NCI-H1105 treated with DMSO at 0.1 percent for 48 hours (cell line): ENCODE results near the gene PREX1.
"Not testable (repeated sequence)": the region's sequence is repeated elsewhere in the genome, so short reads cannot be mapped to it uniquely, and the experiment has no call there.

Source experiments
- DNase-seq: peaks from one replicate; lab custom pipeline; 2025; lab: John Stamatoyannopoulos, UW

PREX1 gene, protein sequence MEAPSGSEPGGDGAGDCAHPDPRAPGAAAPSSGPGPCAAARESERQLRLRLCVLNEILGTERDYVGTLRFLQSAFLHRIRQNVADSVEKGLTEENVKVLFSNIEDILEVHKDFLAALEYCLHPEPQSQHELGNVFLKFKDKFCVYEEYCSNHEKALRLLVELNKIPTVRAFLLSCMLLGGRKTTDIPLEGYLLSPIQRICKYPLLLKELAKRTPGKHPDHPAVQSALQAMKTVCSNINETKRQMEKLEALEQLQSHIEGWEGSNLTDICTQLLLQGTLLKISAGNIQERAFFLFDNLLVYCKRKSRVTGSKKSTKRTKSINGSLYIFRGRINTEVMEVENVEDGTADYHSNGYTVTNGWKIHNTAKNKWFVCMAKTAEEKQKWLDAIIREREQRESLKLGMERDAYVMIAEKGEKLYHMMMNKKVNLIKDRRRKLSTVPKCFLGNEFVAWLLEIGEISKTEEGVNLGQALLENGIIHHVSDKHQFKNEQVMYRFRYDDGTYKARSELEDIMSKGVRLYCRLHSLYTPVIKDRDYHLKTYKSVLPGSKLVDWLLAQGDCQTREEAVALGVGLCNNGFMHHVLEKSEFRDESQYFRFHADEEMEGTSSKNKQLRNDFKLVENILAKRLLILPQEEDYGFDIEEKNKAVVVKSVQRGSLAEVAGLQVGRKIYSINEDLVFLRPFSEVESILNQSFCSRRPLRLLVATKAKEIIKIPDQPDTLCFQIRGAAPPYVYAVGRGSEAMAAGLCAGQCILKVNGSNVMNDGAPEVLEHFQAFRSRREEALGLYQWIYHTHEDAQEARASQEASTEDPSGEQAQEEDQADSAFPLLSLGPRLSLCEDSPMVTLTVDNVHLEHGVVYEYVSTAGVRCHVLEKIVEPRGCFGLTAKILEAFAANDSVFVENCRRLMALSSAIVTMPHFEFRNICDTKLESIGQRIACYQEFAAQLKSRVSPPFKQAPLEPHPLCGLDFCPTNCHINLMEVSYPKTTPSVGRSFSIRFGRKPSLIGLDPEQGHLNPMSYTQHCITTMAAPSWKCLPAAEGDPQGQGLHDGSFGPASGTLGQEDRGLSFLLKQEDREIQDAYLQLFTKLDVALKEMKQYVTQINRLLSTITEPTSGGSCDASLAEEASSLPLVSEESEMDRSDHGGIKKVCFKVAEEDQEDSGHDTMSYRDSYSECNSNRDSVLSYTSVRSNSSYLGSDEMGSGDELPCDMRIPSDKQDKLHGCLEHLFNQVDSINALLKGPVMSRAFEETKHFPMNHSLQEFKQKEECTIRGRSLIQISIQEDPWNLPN (N-terminal part only)

DNA sequence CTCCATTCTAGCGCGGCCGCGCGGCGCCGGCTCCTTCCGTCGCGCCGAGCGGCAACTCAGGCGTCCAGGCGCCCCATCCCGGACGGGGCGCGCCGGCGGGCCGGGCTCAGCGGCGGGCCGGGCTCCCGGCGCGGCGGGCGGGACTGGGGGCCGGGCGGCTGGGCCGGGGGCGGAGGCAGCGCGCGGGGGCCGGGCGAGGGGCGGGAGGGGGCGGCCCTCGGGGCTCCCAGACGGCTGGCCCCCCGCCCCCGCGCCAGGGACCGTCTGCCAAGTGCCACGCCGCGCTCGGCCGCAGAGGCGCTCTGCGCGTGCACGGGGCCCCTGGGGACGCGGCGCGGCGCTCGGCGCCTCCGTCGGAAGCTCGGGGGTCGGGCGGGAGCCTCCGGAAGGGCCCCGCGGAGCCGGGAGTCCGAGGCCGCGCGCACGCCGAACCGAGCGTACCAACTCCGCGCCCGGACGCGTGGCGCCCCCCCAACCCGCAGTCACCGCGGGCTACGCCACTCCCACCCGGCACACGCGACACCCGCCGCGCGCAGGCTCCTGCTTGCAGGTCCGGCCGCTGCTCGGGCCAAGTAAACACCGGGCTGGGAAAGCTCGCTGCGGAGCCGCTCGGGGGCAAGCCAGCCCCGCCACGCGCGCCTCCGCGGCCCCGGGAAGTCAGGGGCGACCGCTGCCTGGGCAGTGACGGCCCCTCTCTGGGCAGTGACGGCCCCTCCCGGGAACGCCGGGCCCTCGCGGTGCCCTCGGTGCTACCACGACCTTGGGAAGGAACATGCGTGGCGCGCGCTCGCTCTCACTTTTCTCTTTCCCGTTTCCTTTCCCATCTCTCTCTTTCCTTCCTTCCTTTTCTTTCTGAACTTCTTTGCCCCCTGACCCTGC is at the start of gene PREX1:
TSS of gene PREX1 (minus strand) at position 145 of the 879 bp plus-strand sequence. CDS start at position 6, 139 bp downstream.
- DNase-seq = peak; percentile 47

GRCh38 chr20:48877304-48877703 is 49.5 kb upstream of the PREX1 start:
- DNase-seq = no peak

DNA sequence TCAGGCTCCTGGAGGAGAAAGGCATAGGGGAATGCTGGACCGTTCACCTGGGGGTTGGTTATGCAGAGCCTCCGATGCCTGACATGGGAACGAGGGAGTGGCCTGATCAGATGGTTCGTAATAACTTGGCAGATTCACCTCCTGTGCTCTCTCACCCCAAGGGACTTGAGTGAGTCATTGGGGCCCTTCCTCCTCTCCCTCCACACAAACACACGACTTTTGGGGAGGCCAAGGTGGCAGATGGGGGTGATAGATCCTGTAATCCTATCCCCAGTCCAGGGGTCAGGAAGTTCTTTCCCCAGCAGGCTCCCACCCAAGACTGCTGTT is 48.1 kb upstream of the PREX1 start:
- no peak for DNase-seq

GRCh38 chr20:48875233-48875913 is 47.6 kb upstream of the PREX1 start:
- no peak for DNase-seq

DNA sequence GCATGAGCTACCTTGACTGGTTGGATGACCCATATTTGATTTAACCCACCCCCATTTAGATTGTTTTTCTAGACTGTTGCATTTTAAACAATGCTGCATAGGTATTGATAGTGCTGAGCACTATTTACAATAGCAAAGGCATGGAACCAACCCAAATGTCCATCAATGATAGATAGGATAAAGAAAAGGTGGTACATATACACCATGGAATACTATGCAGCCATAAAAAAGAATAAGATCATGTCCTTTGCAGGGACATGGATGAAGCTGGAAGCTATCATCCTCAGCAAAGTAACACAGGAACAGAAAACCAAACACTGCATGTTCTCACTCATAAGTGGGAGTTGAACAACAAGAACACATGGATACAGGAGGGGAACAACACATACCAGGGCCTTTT is 41.6 kb upstream of the PREX1 start:
- DNase-seq = not testable (repeated sequence)

DNA sequence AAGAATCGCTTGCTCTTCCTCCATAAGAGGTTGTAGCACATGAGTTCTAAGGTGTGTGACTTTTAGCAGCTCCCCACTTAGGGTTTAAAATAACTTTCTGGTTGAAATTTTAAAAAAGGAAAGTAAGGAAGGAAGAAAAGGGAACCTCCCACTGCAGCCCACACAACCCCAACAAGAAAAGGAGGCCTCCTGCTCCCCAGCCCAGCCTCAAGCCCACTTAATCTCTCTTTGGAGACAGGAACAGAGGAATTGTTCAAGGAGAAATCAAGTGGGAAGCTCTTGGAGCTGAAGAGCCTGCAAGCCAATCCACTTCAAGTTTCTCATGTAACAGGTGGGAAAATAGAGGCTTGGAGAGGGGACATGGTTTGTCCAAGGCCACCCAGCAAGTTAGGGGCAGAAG is 39.1 kb upstream of the PREX1 start:
- no peak for DNase-seq

DNA sequence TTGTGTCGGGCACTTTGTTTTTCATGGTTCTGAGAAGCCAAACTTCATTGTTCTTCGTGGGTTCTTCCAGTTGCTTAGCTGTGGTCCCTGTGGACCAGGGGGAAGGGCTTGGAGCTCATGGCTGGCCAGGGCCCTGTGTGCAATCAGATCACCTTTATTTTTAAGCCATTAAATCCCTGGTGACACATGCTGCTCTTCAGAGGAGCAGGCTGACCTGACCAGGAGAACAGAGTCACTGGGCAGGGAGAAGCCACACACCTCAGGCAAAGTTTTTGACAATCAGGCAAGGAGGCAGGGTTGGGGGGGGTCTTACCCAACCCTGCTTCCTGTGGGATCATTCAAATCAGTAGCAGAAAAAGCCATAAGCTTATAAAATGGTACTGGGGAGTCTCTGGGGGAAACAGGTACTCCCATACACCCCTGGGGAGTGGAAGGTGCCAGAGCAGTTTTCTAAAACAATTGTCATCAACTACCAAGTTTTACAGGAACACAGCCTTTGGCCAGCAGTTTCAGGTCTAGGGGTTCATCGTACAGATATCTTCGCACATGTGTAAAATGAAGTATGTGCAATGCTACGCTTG is 37.0 kb upstream of the PREX1 start:
- no peak for DNase-seq

DNA sequence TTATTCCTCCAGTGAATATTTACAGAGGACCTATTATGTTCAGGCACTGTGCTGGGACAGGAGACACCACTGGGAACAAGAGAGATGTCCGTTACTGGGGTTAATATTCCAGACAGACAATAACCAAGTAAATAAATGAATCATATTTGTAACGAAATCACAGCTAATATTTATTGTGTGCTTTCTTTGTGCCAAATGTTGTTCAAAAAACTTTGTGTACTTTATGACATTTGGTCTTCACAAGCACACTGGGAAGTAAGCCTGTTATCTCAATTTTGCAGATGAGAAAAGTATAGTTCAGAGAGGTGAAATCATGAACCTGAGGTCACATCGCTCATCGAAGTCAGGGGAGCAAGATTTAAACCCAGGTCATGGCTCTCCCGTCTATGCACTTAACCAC is 36.5 kb upstream of the PREX1 start:
- no peak for DNase-seq

GRCh38 chr20:48862279-48862678 is 34.5 kb upstream of the PREX1 start:
- DNase-seq = no peak

DNA sequence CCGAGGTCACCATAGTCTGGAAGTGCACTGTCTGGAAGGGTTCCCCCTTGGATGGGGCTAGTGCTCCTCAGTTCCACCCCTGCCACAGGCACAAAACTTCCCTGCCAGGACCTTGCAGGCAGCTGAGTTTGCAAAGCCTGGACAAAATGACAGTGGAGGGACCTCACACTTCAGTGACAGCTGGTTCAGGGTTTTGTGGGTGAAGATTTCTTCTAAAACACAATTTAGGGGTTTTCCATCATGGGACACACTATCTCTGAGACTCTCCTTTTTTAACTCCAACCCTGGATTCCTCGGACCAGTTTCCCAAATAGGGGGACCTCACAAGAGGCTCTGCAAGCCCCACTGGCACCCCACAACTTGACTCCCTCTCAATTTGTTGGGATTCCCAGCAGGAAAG is 33.6 kb upstream of the PREX1 start:
- DNase-seq = no peak

- DNase-seq = no peak
These were observed 30.4 kb upstream of the PREX1 start for GRCh38 chr20:48858075-48858790.

- no peak for DNase-seq
These were observed 28.3 kb upstream of the PREX1 start for GRCh38 chr20:48856130-48856529.

DNA sequence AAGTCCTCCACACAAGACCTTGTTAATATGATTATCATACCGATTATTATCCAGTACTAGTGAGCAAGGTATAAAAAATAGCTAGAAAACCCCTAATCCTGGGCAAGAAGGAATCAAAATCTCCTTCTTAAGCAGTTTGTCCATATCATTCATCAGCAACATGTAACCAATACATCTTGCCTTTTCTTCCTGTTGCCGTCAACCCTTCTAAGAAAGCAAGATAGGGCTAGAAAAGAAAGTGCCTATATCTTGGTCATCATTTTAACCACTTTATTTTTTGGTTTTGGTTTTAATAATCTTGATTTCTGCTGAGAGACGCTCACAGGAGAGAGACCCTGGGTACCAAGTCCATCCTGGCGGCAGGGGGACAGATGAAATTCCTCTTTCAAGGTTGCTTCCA is 27.2 kb upstream of the PREX1 start:
- no peak for DNase-seq

- no peak for DNase-seq
These were observed 24.8 kb upstream of the PREX1 start for GRCh38 chr20:48852609-48853008.

GRCh38 chr20:48851579-48851978 is 23.8 kb upstream of the PREX1 start:
- DNase-seq = no peak

DNA sequence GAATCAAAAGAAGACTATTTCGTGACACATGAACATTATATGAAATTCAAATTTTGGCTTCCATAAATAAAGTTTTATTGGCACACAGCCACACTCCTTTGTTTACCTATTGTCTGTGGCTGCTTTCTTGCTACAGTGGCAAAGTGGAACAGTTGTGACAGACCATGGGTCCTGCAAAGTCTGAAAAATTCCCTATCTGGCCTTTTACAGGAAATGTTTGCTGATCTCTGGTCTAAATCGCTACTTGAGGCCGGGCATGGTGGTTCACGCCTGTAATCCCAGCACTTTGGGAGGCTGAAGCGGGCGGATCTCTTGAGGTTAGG is 23.1 kb upstream of the PREX1 start:
- DNase-seq = no peak

DNA sequence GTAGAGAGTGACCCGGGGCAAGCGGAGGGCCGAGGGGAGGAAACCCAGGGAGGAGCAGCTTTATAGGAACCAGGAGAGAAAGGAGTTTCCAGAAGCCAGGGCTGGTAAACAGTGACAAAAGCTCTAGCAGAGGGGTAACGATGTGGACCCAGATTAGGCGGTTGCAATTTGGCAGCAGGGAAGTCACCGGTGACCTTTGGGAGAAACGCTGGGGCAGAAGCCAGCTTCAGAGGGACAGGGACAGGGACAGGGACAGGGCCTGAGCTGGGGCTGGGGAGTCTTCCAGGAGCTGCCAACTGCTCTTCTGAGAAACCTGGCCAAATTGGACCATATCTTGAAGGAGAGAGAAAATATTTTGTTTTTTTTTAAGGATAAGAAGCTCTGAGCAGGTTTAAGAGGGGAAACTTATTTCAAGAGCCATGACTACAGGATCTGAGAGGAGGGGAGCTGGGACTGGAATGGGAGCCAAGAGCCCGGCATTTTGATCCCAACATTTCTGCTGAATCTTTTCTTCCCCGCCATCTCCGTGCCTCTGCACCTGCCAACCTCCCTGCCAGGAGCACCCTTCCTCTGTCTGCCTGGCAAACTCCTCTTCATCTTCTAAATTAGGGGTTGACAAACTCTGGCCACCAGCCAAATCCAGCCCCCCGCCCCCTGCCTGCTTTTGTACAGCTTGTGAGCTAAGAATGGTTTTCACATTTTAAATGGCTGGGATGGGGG is 22.6 kb upstream of the PREX1 start:
- DNase-seq = peak; percentile 90

DNA sequence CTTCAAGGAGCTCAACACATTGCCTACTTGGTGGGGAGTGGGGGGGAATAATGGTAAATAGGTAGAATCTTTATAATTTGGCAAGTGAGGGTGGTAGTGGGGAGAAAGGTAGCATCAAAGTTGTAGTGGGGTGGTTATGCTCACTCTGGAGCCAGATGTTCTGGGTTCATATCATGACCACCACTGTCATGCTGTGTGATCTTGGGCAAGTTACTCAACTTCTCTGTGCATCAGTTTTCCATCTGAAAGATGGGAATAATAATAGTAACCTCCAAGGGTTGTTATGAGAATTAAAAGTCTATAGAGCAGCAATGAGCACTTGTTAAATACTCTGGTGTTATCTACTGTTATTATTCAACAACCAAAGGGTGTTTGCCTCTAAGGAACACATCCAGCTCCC is 22.0 kb upstream of the PREX1 start:
- DNase-seq = no peak

DNA sequence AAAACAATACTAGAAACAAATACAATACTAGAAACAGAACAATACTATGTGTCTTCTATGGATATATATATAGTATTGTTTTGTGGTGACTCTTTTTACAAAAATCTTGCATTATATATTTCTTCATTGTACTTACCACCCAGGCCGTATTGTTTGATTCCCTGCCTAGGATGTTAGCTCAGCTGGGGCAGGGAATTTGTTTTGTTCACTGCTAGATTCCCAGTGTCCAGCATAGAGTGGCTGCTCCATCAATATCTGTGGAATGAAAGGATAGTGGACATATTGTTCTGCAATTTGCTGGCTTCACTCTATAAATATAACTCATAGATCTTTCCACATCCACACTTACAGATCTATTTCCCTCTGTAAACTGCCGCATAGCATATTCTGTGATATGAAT is 21.5 kb upstream of the PREX1 start:
- no peak for DNase-seq
